T-helper 17 cell (primary cell): ENCODE measurements around the gene PDCD7. TPM values are rescaled to one million over a fixed set of nuclear protein-coding genes. Genes with fewer than 3 reads are reported as not detected.

ENCODE experiments used
- ATAC-seq: fragments of 150-1000 bp; cut with Tn5 transposase; 2 replicates; pipeline ENCODE4 v1.10.0; 2021; ENCODE audit warnings: mild to moderate bottlenecking, moderate library complexity
- DNase-seq, 3 donors: peaks; one replicate each; pipeline versions ENCODE4 v3.0.0 to v3.0.0-alpha.2; 2020 to 2021
- H3K9me3 ChIP-seq: one replicate; pipeline ENCODE4 v1.7.0; 2013; ENCODE audit warnings: low read length, mild to moderate bottlenecking; ENCODE audit not compliant: control insufficient read depth, poor library complexity, severe bottlenecking
- H3K27ac Mint-ChIP-seq: one replicate; pipeline ENCODE4 v1.8.0; 2022; ENCODE audit warnings: mild to moderate bottlenecking, moderate library complexity, mixed read lengths
- H3K27me3 Mint-ChIP-seq: one replicate; pipeline ENCODE4 v1.8.0; 2022; ENCODE audit warnings: mixed read lengths
- H3K36me3 Mint-ChIP-seq: one replicate; pipeline ENCODE4 v1.8.0; 2022; ENCODE audit warnings: low read depth, mixed read lengths
- H3K4me1 Mint-ChIP-seq: one replicate; pipeline ENCODE4 v1.8.0; 2022; ENCODE audit warnings: mild to moderate bottlenecking, mixed read lengths
- H3K4me3 Mint-ChIP-seq: one replicate; pipeline ENCODE4 v1.8.0; 2022; ENCODE audit warnings: mild to moderate bottlenecking, moderate library complexity, mixed read lengths
- total RNA-seq, 4 donors: library from RNA in 2 of 4; stranded (reverse) in 2 of 4; gene quantifications; one replicate each; pipeline ENCODE4 v1.2.3 and lab custom pipeline; 2022 to 2026

The PDCD7 gene
- total RNA-seq, 2 donors from 2014 or later: 20.3 to 23.4 TPM

GRCh38 chr15:65072027-65072426 lies 61.6 kb downstream of the PDCD7 start:
- no peak overlapping the region for H3K27ac Mint-ChIP-seq
- H3K27me3 Mint-ChIP-seq: peaks cover 20% of the 10 kb centered on the region
- H3K36me3 Mint-ChIP-seq: peaks cover 2% of the 10 kb centered on the region
- H3K4me1 Mint-ChIP-seq: peaks cover 7% of the 10 kb centered on the region
- DNase-seq (no peak), ATAC-seq (no peak)
- no peak overlapping the region for H3K4me3 Mint-ChIP-seq
- H3K9me3 ChIP-seq: no peaks in the 10 kb centered on the region

DNA sequence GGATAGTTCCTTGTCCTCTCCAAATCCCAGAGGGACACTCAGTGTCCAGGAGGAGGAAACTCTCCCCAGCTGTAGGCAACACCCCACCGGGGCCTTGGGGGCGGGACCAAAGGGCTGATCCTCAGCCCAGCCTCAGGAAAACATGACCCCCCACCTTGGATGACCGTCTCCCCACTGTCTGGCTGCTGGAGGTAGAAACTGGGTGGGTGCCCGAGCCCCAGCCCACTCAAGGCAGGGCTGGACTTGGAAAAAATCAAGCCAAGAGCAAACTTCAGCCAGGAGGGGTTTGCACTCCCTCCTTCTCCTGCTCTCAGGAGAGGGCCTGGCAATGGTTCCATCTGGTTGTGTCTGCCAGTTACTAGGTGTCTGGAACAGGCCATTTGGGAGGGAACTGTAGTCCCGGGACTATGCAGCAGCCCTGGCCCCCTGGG lies 62.2 kb downstream of the PDCD7 start:
- ATAC-seq (no peak), DNase-seq (no peak)
- peaks cover 7% of the 10 kb centered on the region for H3K4me1 Mint-ChIP-seq
- peaks cover 24% of the 10 kb centered on the region for H3K27me3 Mint-ChIP-seq
- no peak overlapping the region for H3K27ac Mint-ChIP-seq
- H3K4me3 Mint-ChIP-seq: no peak overlapping the region
- peaks cover 2% of the 10 kb centered on the region for H3K36me3 Mint-ChIP-seq
- H3K9me3 ChIP-seq: no peaks in the 10 kb centered on the region

- H3K27me3 Mint-ChIP-seq: peaks cover 31% of the 10 kb centered on the region
- peaks cover 5% of the 10 kb centered on the region for H3K36me3 Mint-ChIP-seq
- H3K27ac Mint-ChIP-seq: no peak overlapping the region
- no peak overlapping the region for H3K4me3 Mint-ChIP-seq
- ATAC-seq (no peak), DNase-seq (no peak)
- peaks cover 9% of the 10 kb centered on the region for H3K4me1 Mint-ChIP-seq
- H3K9me3 ChIP-seq: no peaks in the 10 kb centered on the region
These were observed 63.6 kb downstream of the PDCD7 start for GRCh38 chr15:65069779-65070546.

DNA sequence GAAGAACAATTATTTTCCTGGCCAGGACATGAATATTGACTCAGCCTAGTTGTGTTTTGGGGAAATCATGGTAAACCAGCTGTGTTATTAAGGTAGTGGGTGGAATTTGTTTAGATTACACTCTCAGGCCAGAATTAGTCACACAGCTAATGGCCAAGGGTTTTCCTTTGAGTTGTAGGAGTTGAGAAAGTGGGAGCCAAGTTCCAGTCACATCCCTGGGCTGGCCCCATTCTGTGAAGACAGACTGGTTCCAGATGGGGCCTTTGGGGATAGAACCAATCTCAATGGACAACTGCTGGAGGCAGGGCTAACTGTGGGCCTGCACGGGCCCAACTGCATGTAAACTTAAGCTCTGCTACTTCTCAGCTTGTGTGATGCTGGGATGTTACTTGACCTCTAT lies 64.4 kb downstream of the PDCD7 start:
- Mint-ChIP-seq H3K36me3 (peaks cover 5% of the 10 kb centered on the region), H3K4me1 (peaks cover 9% of the 10 kb centered on the region), H3K27ac (no peak overlapping the region), H3K27me3 (peaks cover 32% of the 10 kb centered on the region), H3K4me3 (no peak overlapping the region)
- DNase-seq (no peak), ATAC-seq (no peak)
- no peaks in the 10 kb centered on the region for H3K9me3 ChIP-seq

GRCh38 chr15:65068403-65068788 lies 65.2 kb downstream of the PDCD7 start:
- H3K4me3 Mint-ChIP-seq: no peak overlapping the region
- DNase-seq: no peak
- ATAC-seq: no peak
- peaks cover 9% of the 10 kb centered on the region for H3K4me1 Mint-ChIP-seq
- H3K9me3 ChIP-seq: no peaks in the 10 kb centered on the region
- peaks cover 5% of the 10 kb centered on the region for H3K36me3 Mint-ChIP-seq
- no peak overlapping the region for H3K27ac Mint-ChIP-seq
- H3K27me3 Mint-ChIP-seq: peaks cover 37% of the 10 kb centered on the region

DNA sequence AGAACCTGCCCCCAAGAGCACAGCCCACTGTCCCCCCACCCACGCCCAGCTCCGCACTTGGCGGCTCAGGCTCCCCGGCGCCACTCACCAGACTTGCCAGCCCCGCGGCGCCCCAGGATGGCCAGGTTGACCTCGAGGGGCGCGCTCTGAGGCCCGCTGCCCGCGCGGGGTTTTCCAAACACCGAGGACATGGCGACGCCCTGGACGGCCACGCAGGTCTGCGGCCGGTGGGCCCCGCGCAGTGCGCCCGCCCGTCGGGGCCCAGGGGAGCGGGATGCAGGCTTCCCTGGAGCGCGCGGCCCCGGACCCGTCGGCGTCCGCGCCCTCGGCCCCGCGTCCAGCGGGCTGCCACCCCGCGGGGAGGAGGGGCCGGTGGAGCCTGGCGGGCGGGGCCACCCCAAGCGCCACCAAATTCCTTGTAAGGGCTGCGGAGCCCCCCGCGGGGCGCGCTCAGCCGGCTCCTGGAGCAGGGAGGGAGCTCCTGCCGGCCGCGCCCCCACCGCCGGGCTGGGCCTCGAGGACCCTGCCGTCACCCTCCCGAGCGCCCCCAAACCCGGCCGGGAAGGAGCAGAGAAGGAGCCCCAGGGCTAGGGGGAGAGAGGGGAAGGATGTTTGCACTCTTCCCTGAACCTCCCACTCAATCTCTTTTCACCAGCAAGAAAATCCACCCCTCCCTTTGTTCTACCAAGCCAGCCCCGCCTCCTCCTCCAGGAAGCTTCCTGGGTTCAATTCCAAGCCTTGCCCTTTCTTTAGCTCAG lies 65.8 kb downstream of the PDCD7 start, which contains the start of gene RASL12:
Gene RASL12 (minus strand): TSS at position 347 of the 758 bp plus-strand sequence. CDS start 156 bp downstream, at position 191.
- Mint-ChIP-seq H3K27ac (no peak within 1 kb of the TSS), H3K4me3 (peak within 1 kb of the TSS; percentile 60), H3K27me3 (peaks cover 43% of the 10 kb centered on the region), H3K36me3 (peaks cover 8% of the 10 kb centered on the region), H3K4me1 (peaks cover 9% of the 10 kb centered on the region)
- H3K9me3 ChIP-seq: no peaks in the 10 kb centered on the region
- ATAC-seq (no peak), DNase-seq (no peak)

Other genes starting within 250 kb of the PDCD7 start
- gene ANKDD1A, start 221.9 kb downstream of the PDCD7 start, total RNA-seq: 1 to 10 TPM; 3.0 to 8.9 TPM
- 10 to 100 TPM; 42.4 to 48.6 TPM for gene SPG21, start 143.9 kb downstream of the PDCD7 start, total RNA-seq
- gene MTFMT, start 104.2 kb downstream of the PDCD7 start, total RNA-seq: 1 to 10 TPM; 8.6 to 9.1 TPM
- gene SLC51B, start 88.4 kb downstream of the PDCD7 start, total RNA-seq: not detected
- not detected for gene RASL12, start 65.8 kb downstream of the PDCD7 start, total RNA-seq
- gene KBTBD13, start 57.1 kb downstream of the PDCD7 start, total RNA-seq: not detected
- gene UBAP1L, start 18.6 kb downstream of the PDCD7 start, total RNA-seq: 1 to 10 TPM; 7.8 to 8.4 TPM
- gene CLPX, start 51.5 kb upstream of the PDCD7 start, total RNA-seq: 10 to 100 TPM; 30.8 to 35.0 TPM
- gene CILP, start 77.7 kb upstream of the PDCD7 start, total RNA-seq: under 1 TPM; 0.22 to 0.26 TPM
- 10 to 100 TPM; 11.5 to 13.8 TPM for gene PARP16, start 153.1 kb upstream of the PDCD7 start, total RNA-seq
- gene RNU5A-1, start 162.2 kb upstream of the PDCD7 start, total RNA-seq: not detected
- not detected for gene RNU5B-1, start 170.9 kb upstream of the PDCD7 start, total RNA-seq
- gene IGDCC3, start 244.2 kb upstream of the PDCD7 start, total RNA-seq: not detected